ENCODE data around the gene TFDP2.

DNA sequence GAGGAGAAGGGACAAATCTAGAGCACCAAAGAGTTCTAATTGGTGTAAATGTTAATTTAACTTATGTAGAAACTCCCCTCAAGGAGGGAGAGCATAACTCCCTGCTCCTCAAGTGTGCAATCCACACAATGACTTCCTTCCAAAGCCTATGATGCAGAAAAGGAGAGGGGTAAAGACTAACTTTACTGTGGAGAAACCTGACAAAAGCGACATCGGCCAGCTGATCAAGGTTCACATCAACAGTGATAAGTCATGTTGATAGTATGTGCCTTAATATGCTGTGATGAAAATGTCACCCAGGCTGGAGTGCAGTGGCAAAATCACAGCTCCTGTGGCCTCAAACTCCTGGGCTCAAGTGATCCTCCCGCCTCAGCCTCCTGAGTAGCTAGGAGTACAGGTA is 76.5 kb downstream of the TFDP2 start:
- TF ChIP-seq, protein P1, sequence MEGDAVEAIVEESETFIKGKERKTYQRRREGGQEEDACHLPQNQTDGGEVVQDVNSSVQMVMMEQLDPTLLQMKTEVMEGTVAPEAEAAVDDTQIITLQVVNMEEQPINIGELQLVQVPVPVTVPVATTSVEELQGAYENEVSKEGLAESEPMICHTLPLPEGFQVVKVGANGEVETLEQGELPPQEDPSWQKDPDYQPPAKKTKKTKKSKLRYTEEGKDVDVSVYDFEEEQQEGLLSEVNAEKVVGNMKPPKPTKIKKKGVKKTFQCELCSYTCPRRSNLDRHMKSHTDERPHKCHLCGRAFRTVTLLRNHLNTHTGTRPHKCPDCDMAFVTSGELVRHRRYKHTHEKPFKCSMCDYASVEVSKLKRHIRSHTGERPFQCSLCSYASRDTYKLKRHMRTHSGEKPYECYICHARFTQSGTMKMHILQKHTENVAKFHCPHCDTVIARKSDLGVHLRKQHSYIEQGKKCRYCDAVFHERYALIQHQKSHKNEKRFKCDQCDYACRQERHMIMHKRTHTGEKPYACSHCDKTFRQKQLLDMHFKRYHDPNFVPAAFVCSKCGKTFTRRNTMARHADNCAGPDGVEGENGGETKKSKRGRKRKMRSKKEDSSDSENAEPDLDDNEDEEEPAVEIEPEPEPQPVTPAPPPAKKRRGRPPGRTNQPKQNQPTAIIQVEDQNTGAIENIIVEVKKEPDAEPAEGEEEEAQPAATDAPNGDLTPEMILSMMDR (IDR thresholded peaks at IDR 0.05) = no peak
- no peak for TF ChIP-seq POLR2AphosphoS5 (IDR thresholded peaks at IDR 0.05)
- TF ChIP-seq POLR2A (IDR thresholded peaks at IDR 0.05) = no peak

Data from suprapubic skin (tissue), 4 donors.